ENCODE results near the gene PARD3B.

The PARD3B gene

GRCh38 chr2:205428811-205429210 is 883.5 kb downstream of the PARD3B start:
- no peaks in the 10 kb centered on the region for H4K20me1 ChIP-seq (ENCODE audit: control insufficient read depth, insufficient read depth, low read depth, low read length)
- no peaks in the 10 kb centered on the region for H3K79me2 ChIP-seq (ENCODE audit: control insufficient read depth, low read length)
- TF ChIP-seq, protein P1, sequence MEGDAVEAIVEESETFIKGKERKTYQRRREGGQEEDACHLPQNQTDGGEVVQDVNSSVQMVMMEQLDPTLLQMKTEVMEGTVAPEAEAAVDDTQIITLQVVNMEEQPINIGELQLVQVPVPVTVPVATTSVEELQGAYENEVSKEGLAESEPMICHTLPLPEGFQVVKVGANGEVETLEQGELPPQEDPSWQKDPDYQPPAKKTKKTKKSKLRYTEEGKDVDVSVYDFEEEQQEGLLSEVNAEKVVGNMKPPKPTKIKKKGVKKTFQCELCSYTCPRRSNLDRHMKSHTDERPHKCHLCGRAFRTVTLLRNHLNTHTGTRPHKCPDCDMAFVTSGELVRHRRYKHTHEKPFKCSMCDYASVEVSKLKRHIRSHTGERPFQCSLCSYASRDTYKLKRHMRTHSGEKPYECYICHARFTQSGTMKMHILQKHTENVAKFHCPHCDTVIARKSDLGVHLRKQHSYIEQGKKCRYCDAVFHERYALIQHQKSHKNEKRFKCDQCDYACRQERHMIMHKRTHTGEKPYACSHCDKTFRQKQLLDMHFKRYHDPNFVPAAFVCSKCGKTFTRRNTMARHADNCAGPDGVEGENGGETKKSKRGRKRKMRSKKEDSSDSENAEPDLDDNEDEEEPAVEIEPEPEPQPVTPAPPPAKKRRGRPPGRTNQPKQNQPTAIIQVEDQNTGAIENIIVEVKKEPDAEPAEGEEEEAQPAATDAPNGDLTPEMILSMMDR (IDR thresholded peaks at IDR 0.05; ENCODE audit: low read depth, low read length, poor library complexity, severe bottlenecking): no peak
- TF ChIP-seq EZH2phosphoT487 (IDR thresholded peaks at IDR 0.05; ENCODE audit: borderline replicate concordance, low read length): no peak
- H3K4me3 ChIP-seq (ENCODE audit: low read length): no peak overlapping the region
- H3K27me3 ChIP-seq (ENCODE audit: control insufficient read depth, low read length): no peaks in the 10 kb centered on the region
- H3F3A ChIP-seq (ENCODE audit: control insufficient read depth, insufficient read depth): no peaks in the 10 kb centered on the region
- no peaks in the 10 kb centered on the region for H3K4me1 ChIP-seq (ENCODE audit: control insufficient read depth, low read length)
- H3K9me3 ChIP-seq (ENCODE audit: control insufficient read depth, insufficient read depth, low read length): no peaks in the 10 kb centered on the region
- H3K4me2 ChIP-seq (ENCODE audit: low read length): no peak overlapping the region
- H3K36me3 ChIP-seq (ENCODE audit: control insufficient read depth, low read length): no peaks in the 10 kb centered on the region
- no peak overlapping the region for H3K27ac ChIP-seq (ENCODE audit: low read depth, low read length)
- no peaks in the 10 kb centered on the region for H3K9me2 ChIP-seq (replicated peaks; ENCODE audit: control insufficient read depth, low read length)

DNA sequence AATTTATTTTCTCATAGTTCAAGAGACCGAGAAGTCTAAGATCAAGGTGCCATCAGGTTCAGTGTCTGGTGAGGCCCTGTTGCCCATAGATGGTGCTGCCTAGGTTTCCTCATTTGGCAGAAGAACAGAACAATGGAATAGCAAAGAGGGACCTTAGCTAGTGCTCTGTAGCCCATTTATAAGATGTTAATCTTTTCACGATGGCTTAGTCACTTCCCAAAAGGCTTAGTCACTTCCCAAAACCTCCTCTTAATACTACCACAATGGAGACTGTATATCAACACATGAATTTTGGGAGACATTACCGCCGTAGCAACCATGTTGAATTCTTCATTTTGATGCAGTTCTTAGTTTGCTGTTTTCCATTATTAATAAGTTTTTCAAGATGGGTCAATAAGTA is 890.7 kb downstream of the PARD3B start:
- TF ChIP-seq EZH2phosphoT487 (IDR thresholded peaks at IDR 0.05; ENCODE audit: borderline replicate concordance, low read length): no peak
- TF ChIP-seq, protein P1 (IDR thresholded peaks at IDR 0.05; ENCODE audit: low read depth, low read length, poor library complexity, severe bottlenecking): no peak
- no peaks in the 10 kb centered on the region for H3K9me2 ChIP-seq (replicated peaks; ENCODE audit: control insufficient read depth, low read length)
- H3K27ac ChIP-seq (ENCODE audit: low read depth, low read length): no peak overlapping the region
- H3F3A ChIP-seq (ENCODE audit: control insufficient read depth, insufficient read depth): no peaks in the 10 kb centered on the region
- H3K4me1 ChIP-seq (ENCODE audit: control insufficient read depth, low read length): no peaks in the 10 kb centered on the region
- H3K36me3 ChIP-seq (ENCODE audit: control insufficient read depth, low read length): no peaks in the 10 kb centered on the region
- no peak overlapping the region for H3K4me2 ChIP-seq (ENCODE audit: low read length)
- no peaks in the 10 kb centered on the region for H3K9me3 ChIP-seq (ENCODE audit: control insufficient read depth, insufficient read depth, low read length)
- no peaks in the 10 kb centered on the region for H3K27me3 ChIP-seq (ENCODE audit: control insufficient read depth, low read length)
- no peak overlapping the region for H3K4me3 ChIP-seq (ENCODE audit: low read length)
- no peaks in the 10 kb centered on the region for H4K20me1 ChIP-seq (ENCODE audit: control insufficient read depth, insufficient read depth, low read depth, low read length)
- no peaks in the 10 kb centered on the region for H3K79me2 ChIP-seq (ENCODE audit: control insufficient read depth, low read length)

DNA sequence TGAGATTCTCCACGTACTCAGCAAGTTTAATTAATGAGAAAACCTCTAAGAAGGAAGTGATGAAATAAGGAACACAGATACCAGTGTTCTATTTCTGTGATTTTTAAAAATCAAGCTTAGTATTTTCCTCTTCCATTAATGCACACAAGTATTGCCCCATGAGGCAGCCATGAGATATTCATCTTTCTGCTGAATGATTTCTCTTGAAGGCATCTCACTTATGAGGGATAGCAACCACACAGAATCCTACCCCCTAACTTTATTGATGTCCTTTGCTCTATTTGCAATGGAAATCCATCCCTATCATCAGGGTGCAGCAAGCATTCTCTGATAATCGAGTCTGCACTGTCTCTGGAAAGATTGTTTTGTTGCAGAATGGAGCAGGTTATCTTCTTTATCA is 893.0 kb downstream of the PARD3B start:
- TF ChIP-seq EZH2phosphoT487 (IDR thresholded peaks at IDR 0.05; ENCODE audit: borderline replicate concordance, low read length): no peak
- TF ChIP-seq, protein P1 (IDR thresholded peaks at IDR 0.05; ENCODE audit: low read depth, low read length, poor library complexity, severe bottlenecking): no peak
- H3K9me2 ChIP-seq (replicated peaks; ENCODE audit: control insufficient read depth, low read length): no peaks in the 10 kb centered on the region
- no peak overlapping the region for H3K4me2 ChIP-seq (ENCODE audit: low read length)
- H3K4me1 ChIP-seq (ENCODE audit: control insufficient read depth, low read length): no peaks in the 10 kb centered on the region
- H3F3A ChIP-seq (ENCODE audit: control insufficient read depth, insufficient read depth): no peaks in the 10 kb centered on the region
- no peaks in the 10 kb centered on the region for H3K27me3 ChIP-seq (ENCODE audit: control insufficient read depth, low read length)
- H3K36me3 ChIP-seq (ENCODE audit: control insufficient read depth, low read length): no peaks in the 10 kb centered on the region
- no peak overlapping the region for H3K27ac ChIP-seq (ENCODE audit: low read depth, low read length)
- H3K9me3 ChIP-seq (ENCODE audit: control insufficient read depth, insufficient read depth, low read length): no peaks in the 10 kb centered on the region
- H3K4me3 ChIP-seq (ENCODE audit: low read length): no peak overlapping the region
- H3K79me2 ChIP-seq (ENCODE audit: control insufficient read depth, low read length): no peaks in the 10 kb centered on the region
- H4K20me1 ChIP-seq (ENCODE audit: control insufficient read depth, insufficient read depth, low read depth, low read length): no peaks in the 10 kb centered on the region

DNA sequence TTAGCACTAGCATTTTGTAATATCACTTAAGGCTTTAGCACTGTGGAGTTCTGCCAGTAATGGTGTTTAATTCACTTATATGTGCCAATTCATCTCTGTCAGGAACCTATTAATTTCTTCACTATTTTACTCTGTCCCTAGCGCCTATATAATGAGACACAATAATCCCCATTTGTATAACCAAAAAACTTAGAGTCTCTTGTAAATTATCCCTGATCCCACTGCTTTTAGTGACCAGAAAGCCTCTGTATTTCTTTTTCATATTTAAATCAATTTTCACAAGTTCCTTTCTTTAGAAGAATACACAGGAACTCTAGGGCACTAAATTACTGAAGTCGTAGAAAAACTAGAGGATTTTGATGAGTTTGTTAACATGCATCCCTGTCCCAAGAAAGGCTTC is 894.3 kb downstream of the PARD3B start:
- Histone ChIP-seq H3K36me3 (ENCODE audit: control insufficient read depth, low read length) (no peaks in the 10 kb centered on the region), H3K79me2 (ENCODE audit: control insufficient read depth, low read length) (no peaks in the 10 kb centered on the region), H3K4me3 (ENCODE audit: low read length) (no peak overlapping the region), H3K9me3 (ENCODE audit: control insufficient read depth, insufficient read depth, low read length) (no peaks in the 10 kb centered on the region), H3K27ac (ENCODE audit: low read depth, low read length) (no peak overlapping the region), H4K20me1 (ENCODE audit: control insufficient read depth, insufficient read depth, low read depth, low read length) (no peaks in the 10 kb centered on the region), H3F3A (ENCODE audit: control insufficient read depth, insufficient read depth) (no peaks in the 10 kb centered on the region), H3K27me3 (ENCODE audit: control insufficient read depth, low read length) (no peaks in the 10 kb centered on the region), H3K4me1 (ENCODE audit: control insufficient read depth, low read length) (no peaks in the 10 kb centered on the region), H3K4me2 (ENCODE audit: low read length) (no peak overlapping the region), H3K9me2 (replicated peaks; ENCODE audit: control insufficient read depth, low read length) (no peaks in the 10 kb centered on the region)
- no peak for TF ChIP-seq EZH2phosphoT487 (IDR thresholded peaks at IDR 0.05; ENCODE audit: borderline replicate concordance, low read length)
- TF ChIP-seq, protein P1 (IDR thresholded peaks at IDR 0.05; ENCODE audit: low read depth, low read length, poor library complexity, severe bottlenecking): no peak
